Measurements from ENCODE around the gene MST1.

The MST1 gene

DNA sequence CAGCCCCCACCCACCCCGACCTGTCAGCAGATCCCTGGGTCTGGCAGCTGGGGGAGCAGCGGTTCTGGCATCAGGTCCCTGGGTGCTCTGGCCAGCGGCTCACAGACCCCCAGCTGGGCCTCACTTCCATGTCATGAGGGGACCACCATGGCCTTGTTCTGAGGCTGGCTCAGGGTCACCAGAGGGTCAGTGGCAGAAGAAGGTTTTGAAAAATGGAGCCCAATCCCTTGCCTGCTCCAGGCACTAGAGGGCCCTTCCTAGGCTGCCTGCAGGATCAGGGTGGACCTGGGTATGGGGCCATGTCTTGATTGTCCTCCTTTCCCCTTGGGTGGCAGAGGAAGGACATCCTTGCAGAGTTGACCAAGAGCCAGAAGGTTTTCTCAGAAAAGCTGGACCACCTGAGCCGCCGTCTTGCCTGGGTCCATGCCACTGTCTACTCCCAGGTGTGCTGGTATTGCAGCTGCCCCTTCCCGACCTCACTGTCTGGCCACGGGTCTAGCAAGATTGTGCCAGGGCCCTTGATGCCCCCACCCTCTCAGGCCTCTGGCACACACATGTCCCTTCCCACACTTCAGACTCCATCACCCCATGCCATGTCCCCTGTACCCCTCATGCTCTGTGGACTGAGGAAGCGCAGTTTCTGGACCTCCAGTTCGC, 17.3 kb upstream of the MST1 start:
- WGBS (ENCODE audit: insufficient coverage), result 94% methylated on average over 9 of the region's 9 CpGs
- DNase-seq, result no peak
- Histone ChIP-seq H3K36me3 (ENCODE audit: control insufficient read depth in 4 of 4, insufficient read depth in 4 of 4, low read length in 3 of 4) (peaks cover 2 to 45% (median 28%) of the 10 kb centered on the region in 4 experiments), H3K27ac (ENCODE audit: insufficient read depth in 1 of 2, low read depth in 1 of 2, low read length in 2 of 2, poor library complexity in 1 of 2, severe bottlenecking in 2 of 2) (no peak overlapping the region), H3K9me3 (ENCODE audit: control extremely low read depth in 1 of 5, control insufficient read depth in 4 of 5, insufficient read depth in 2 of 5, low read depth in 1 of 5, low read length in 4 of 5) (no peaks in the 10 kb centered on the region), H3K27me3 (replicated peaks in 2 of 5; ENCODE audit: control insufficient read depth in 4 of 5, insufficient read depth in 5 of 5, low read length in 4 of 5) (no peaks in the 10 kb centered on the region), H3K4me1 (ENCODE audit: control extremely low read depth in 1 of 4, control insufficient read depth in 4 of 4, insufficient read depth in 4 of 4, low read length in 3 of 4) (peaks cover 8 to 14% (median 13%) of the 10 kb centered on the region in 4 experiments), H3K4me3 (ENCODE audit: control insufficient read depth in 1 of 7, extremely low read depth in 1 of 7, insufficient read depth in 4 of 7, low read depth in 2 of 7, low read length in 6 of 7) (no peak overlapping the region)
- ChIA-PET POLR2A (no interaction called here), CTCF (interaction anchor here (0.7 kb wide), 1 partner anchor 12 kb away, joined by 3 read pairs; no protein-coding TSS in a partner anchor)

DNA sequence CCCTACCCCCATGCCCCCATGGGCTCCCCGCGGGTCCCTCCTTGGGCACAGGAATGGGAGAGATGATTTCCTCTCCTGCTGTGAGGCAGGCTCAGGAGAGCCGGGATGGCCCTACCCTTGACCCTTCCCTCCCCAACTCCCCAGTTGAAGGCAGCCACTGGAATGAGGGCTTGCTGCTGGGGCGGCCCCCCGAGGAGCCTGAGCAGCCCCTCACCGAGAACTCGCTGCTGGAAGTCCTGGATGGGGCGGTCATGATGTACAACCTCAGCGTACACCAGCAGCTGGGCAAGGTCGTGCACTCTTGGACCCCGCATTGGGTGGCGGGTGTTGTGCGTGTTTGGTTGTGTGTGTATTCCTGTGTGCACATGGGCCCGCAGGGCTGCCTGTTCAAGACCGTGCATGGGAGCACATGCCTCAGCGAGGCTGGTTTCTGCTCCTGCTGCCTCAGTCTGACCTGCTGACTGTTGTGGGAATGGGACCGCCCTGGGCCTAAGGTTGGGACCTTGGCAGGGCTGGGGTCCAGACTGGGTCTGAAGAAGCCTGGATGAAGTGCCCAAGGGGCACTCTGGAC, 16.2 kb upstream of the MST1 start:
- ChIA-PET POLR2A (no interaction called here), CTCF (interaction anchor here (0.7 kb wide), 1 partner anchor 13 kb away, joined by 3 read pairs; no protein-coding TSS in a partner anchor)
- Histone ChIP-seq H3K36me3 (ENCODE audit: control insufficient read depth in 4 of 4, insufficient read depth in 4 of 4, low read length in 3 of 4) (peaks cover 2 to 55% (median 31%) of the 10 kb centered on the region in 4 experiments), H3K4me1 (ENCODE audit: control extremely low read depth in 1 of 4, control insufficient read depth in 4 of 4, insufficient read depth in 4 of 4, low read length in 3 of 4) (peaks cover 2 to 4% (median 3%) of the 10 kb centered on the region in 4 experiments), H3K4me3 (ENCODE audit: control insufficient read depth in 1 of 7, extremely low read depth in 1 of 7, insufficient read depth in 4 of 7, low read depth in 2 of 7, low read length in 6 of 7) (no peak overlapping the region), H3K9me3 (ENCODE audit: control extremely low read depth in 1 of 5, control insufficient read depth in 4 of 5, insufficient read depth in 2 of 5, low read depth in 1 of 5, low read length in 4 of 5) (no peaks in the 10 kb centered on the region), H3K27ac (ENCODE audit: insufficient read depth in 1 of 2, low read depth in 1 of 2, low read length in 2 of 2, poor library complexity in 1 of 2, severe bottlenecking in 2 of 2) (no peak overlapping the region), H3K27me3 (replicated peaks in 2 of 5; ENCODE audit: control insufficient read depth in 4 of 5, insufficient read depth in 5 of 5, low read length in 4 of 5) (no peaks in the 10 kb centered on the region)
- 97% methylated on average over 15 of the region's 17 CpGs for WGBS (ENCODE audit: insufficient coverage)
- DNase-seq, result no peak

- ChIA-PET POLR2A (no interaction called here), CTCF (interaction anchor here (0.6 to 1.5 kb wide), 7 partner anchors 11 to 138 kb away, joined by 3 to 5 read pairs (median 4); no protein-coding TSS in a partner anchor)
- H3K27ac ChIP-seq (ENCODE audit: insufficient read depth in 1 of 2, low read depth in 1 of 2, low read length in 2 of 2, poor library complexity in 1 of 2, severe bottlenecking in 2 of 2), result no peak overlapping the region
- WGBS (ENCODE audit: insufficient coverage), result 92% methylated on average over 5 of the region's 8 CpGs
- no peaks in the 10 kb centered on the region for H3K9me3 ChIP-seq (ENCODE audit: control extremely low read depth in 1 of 5, control insufficient read depth in 4 of 5, insufficient read depth in 2 of 5, low read depth in 1 of 5, low read length in 4 of 5)
- no peak for DNase-seq
- peaks cover 0 to 4% (median 3%) of the 10 kb centered on the region in 4 experiments for H3K4me1 ChIP-seq (ENCODE audit: control extremely low read depth in 1 of 4, control insufficient read depth in 4 of 4, insufficient read depth in 4 of 4, low read length in 3 of 4)
- no peaks in the 10 kb centered on the region for H3K27me3 ChIP-seq (replicated peaks in 2 of 5; ENCODE audit: control insufficient read depth in 4 of 5, insufficient read depth in 5 of 5, low read length in 4 of 5)
- no peak overlapping the region for H3K4me3 ChIP-seq (ENCODE audit: control insufficient read depth in 1 of 7, extremely low read depth in 1 of 7, insufficient read depth in 4 of 7, low read depth in 2 of 7, low read length in 6 of 7)
- peaks cover 2 to 58% (median 33%) of the 10 kb centered on the region in 4 experiments for H3K36me3 ChIP-seq (ENCODE audit: control insufficient read depth in 4 of 4, insufficient read depth in 4 of 4, low read length in 3 of 4)
Measured at GRCh38 chr3:49704629-49705028, 15.4 kb upstream of the MST1 start.

- Histone ChIP-seq H3K27ac (ENCODE audit: insufficient read depth in 1 of 2, low read depth in 1 of 2, low read length in 2 of 2, poor library complexity in 1 of 2, severe bottlenecking in 2 of 2) (no peak overlapping the region), H3K4me3 (ENCODE audit: control insufficient read depth in 1 of 7, extremely low read depth in 1 of 7, insufficient read depth in 4 of 7, low read depth in 2 of 7, low read length in 6 of 7) (no peak overlapping the region), H3K36me3 (ENCODE audit: control insufficient read depth in 4 of 4, insufficient read depth in 4 of 4, low read length in 3 of 4) (peaks cover 2 to 65% (median 33%) of the 10 kb centered on the region in 4 experiments), H3K9me3 (ENCODE audit: control extremely low read depth in 1 of 5, control insufficient read depth in 4 of 5, insufficient read depth in 2 of 5, low read depth in 1 of 5, low read length in 4 of 5) (no peaks in the 10 kb centered on the region), H3K4me1 (ENCODE audit: control extremely low read depth in 1 of 4, control insufficient read depth in 4 of 4, insufficient read depth in 4 of 4, low read length in 3 of 4) (peaks cover 0 to 4% (median 3%) of the 10 kb centered on the region in 4 experiments), H3K27me3 (replicated peaks in 2 of 5; ENCODE audit: control insufficient read depth in 4 of 5, insufficient read depth in 5 of 5, low read length in 4 of 5) (no peaks in the 10 kb centered on the region)
- no peak for DNase-seq
- WGBS (ENCODE audit: insufficient coverage), result 96% methylated on average over 7 of the region's 7 CpGs
- ChIA-PET CTCF (interaction anchor here (1.0 to 3.7 kb wide), 13 partner anchors 11 to 203 kb away, joined by 3 to 18 read pairs (median 3); partner anchors contain the start of gene AMIGO3), POLR2A (interaction anchor here (0.6 kb wide), 1 partner anchor 79 kb away, joined by 3 read pairs; no protein-coding TSS in a partner anchor)
Measured at GRCh38 chr3:49703956-49704355, 14.7 kb upstream of the MST1 start.

DNA sequence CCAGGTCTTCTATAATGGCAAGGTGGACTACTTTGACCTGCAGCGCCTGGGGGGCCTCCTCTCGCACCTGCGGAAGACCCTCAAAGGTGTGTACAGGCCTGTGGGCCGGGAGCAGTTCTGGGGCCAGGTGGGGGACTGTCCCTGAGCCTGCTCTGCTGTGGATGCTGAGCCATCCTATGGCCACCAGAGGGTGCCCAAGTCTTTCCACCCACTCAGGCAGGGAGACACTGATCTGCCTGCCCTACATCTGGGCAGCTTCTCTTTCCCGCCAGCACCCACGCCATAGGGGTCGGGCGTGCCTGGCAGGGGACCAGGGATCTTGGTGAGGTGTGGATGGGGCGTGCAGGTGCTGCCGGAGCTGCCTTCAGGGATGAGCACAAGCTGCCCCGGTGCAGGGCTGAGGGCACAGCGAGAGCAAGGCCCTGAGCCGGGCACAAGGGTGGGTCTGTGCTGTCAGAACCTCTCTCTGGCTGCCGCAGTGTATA, 14.2 kb upstream of the MST1 start:
- Histone ChIP-seq H3K4me1 (ENCODE audit: control extremely low read depth in 1 of 4, control insufficient read depth in 4 of 4, insufficient read depth in 4 of 4, low read length in 3 of 4) (peaks cover 0 to 4% (median 3%) of the 10 kb centered on the region in 4 experiments), H3K27me3 (replicated peaks in 2 of 5; ENCODE audit: control insufficient read depth in 4 of 5, insufficient read depth in 5 of 5, low read length in 4 of 5) (no peaks in the 10 kb centered on the region), H3K4me3 (ENCODE audit: control insufficient read depth in 1 of 7, extremely low read depth in 1 of 7, insufficient read depth in 4 of 7, low read depth in 2 of 7, low read length in 6 of 7) (no peak overlapping the region), H3K9me3 (ENCODE audit: control extremely low read depth in 1 of 5, control insufficient read depth in 4 of 5, insufficient read depth in 2 of 5, low read depth in 1 of 5, low read length in 4 of 5) (no peaks in the 10 kb centered on the region), H3K27ac (ENCODE audit: insufficient read depth in 1 of 2, low read depth in 1 of 2, low read length in 2 of 2, poor library complexity in 1 of 2, severe bottlenecking in 2 of 2) (no peak overlapping the region), H3K36me3 (ENCODE audit: control insufficient read depth in 4 of 4, insufficient read depth in 4 of 4, low read length in 3 of 4) (peaks cover 2 to 66% (median 36%) of the 10 kb centered on the region in 4 experiments)
- CTCF ChIA-PET, result interaction anchor here (1.0 to 3.7 kb wide), 14 partner anchors 10 to 203 kb away, joined by 3 to 18 read pairs (median 3); partner anchors contain the start of gene AMIGO3
- DNase-seq, result peak; percentile 64 to 84 (median 78)
- POLR2A ChIA-PET, result interaction anchor here (0.6 kb wide), 1 partner anchor 80 kb away, joined by 3 read pairs; no protein-coding TSS in a partner anchor
- 63% methylated on average over 14 of the region's 14 CpGs for WGBS (ENCODE audit: insufficient coverage)

DNA sequence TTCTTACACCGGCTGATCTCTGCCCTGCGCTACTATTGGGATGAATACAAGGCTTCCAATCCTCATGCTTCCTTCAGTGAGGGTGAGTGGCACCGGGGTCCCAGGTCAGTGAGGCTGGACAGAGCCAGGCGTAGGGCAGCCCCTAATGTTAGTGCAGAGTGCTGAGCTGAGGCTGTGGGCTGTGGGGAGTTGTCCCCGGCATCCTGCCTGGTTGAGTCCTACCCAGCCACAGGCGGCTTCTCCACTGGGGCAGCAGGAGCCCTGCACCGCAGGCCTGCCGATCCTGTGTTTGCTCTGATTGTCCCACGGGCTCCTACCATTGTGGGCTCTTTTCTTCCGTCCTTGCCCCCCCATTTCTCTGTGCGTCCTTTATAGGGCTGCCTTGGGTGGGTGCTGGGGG, 13.4 kb upstream of the MST1 start:
- no peak overlapping the region for H3K27ac ChIP-seq (ENCODE audit: insufficient read depth in 1 of 2, low read depth in 1 of 2, low read length in 2 of 2, poor library complexity in 1 of 2, severe bottlenecking in 2 of 2)
- no peak for DNase-seq
- WGBS (ENCODE audit: insufficient coverage), result 95% methylated on average over 11 of the region's 11 CpGs
- peaks cover 2 to 72% (median 40%) of the 10 kb centered on the region in 4 experiments for H3K36me3 ChIP-seq (ENCODE audit: control insufficient read depth in 4 of 4, insufficient read depth in 4 of 4, low read length in 3 of 4)
- peaks cover 0 to 4% (median 2%) of the 10 kb centered on the region in 4 experiments for H3K4me1 ChIP-seq (ENCODE audit: control extremely low read depth in 1 of 4, control insufficient read depth in 4 of 4, insufficient read depth in 4 of 4, low read length in 3 of 4)
- H3K9me3 ChIP-seq (ENCODE audit: control extremely low read depth in 1 of 5, control insufficient read depth in 4 of 5, insufficient read depth in 2 of 5, low read depth in 1 of 5, low read length in 4 of 5), result no peaks in the 10 kb centered on the region
- CTCF ChIA-PET, result interaction anchor here (0.9 to 3.7 kb wide), 12 partner anchors 12 to 203 kb away, joined by 3 to 19 read pairs (median 3); partner anchors contain the start of gene AMIGO3
- POLR2A ChIA-PET, result no interaction called here
- H3K4me3 ChIP-seq (ENCODE audit: control insufficient read depth in 1 of 7, extremely low read depth in 1 of 7, insufficient read depth in 4 of 7, low read depth in 2 of 7, low read length in 6 of 7), result no peak overlapping the region
- no peaks in the 10 kb centered on the region for H3K27me3 ChIP-seq (replicated peaks in 2 of 5; ENCODE audit: control insufficient read depth in 4 of 5, insufficient read depth in 5 of 5, low read length in 4 of 5)
